Medulla oblongata (tissue), 1 donor: Measurements from ENCODE around the gene TNNC2.
"Not testable (repeated sequence)": the region's sequence is repeated elsewhere in the genome, so short reads cannot be mapped to it uniquely, and the experiment has no call there.

Experiments
- DNase-seq: peaks from one replicate; pipeline ENCODE4 v3.0.0-alpha.2; 2015; ENCODE audit errors: extremely low spot score

TNNC2 gene

DNA sequence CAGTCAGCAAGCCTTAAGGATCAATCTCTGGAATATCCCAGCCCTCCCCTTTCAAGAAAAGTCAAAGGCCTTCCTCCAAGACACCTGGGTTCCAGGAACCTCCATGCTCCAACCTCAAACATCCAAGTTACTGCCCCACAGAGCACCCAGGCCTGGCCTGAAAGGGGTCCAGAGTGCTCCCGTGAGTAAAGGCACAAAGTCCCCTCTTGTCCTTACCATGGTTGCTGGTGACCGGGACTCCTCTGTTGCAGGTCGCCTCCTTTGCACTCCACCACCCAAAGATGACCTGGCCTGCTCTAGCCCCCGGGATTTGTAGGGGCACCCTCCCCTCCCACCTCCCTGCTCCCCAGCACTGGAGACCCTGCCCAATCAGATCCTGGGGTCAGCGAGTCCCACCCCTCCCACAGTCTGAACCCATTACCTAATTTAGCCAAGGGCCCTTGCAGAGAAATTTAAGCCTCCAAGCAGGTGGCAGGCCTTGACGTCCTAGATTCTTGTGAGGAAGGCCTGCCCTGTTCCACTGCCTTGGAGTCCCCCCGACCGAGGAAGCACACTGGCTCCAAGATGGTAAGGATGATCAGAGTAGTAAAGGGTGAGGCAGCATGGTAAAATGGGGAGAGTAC lies at the start of gene TNNC2:
TNNC2 (minus strand) TSS at position 283 of the 623 bp plus-strand sequence; CDS start at position 219, 64 bp downstream.
- DNase-seq, result no peak

DNA sequence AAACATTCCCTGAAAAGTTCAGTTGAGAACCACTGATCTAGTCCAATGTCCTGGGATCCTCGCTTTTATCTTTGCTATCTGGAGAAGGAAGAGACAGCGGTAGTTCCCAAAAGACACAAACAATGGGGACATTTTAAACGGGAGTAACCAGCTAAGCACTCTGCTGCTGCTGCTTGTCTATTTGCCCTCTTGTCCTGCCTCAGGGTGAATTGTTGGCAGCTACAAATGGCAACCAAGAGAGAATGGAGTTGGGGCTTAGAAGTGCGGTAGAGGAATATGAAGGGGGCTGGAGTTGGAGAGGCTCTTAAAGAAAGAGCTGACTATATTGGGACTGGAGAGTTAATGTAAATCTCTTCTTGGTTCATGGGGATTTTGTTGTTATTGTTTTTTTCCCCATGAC lies 47.5 kb upstream of the TNNC2 start:
- no peak for DNase-seq

DNA sequence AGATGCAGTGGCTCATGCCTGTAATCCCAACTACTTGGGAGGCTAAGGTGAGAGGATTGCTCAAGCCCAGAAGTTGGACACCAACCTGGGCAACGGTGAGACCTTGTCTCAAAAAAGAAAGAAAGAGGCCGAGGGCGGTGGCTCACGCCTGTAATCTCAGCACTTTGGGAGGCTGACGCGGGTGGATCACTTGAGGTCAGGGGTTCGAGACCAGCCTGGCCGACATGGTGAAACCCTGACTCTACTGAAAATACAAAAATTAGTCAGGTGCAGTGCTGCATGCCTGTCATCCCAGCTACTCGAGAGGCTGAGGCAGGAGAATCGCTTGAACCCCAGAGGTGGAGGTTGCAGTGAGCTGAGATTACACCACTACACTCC lies 47.0 kb upstream of the TNNC2 start:
- DNase-seq, result not testable (repeated sequence)

DNA sequence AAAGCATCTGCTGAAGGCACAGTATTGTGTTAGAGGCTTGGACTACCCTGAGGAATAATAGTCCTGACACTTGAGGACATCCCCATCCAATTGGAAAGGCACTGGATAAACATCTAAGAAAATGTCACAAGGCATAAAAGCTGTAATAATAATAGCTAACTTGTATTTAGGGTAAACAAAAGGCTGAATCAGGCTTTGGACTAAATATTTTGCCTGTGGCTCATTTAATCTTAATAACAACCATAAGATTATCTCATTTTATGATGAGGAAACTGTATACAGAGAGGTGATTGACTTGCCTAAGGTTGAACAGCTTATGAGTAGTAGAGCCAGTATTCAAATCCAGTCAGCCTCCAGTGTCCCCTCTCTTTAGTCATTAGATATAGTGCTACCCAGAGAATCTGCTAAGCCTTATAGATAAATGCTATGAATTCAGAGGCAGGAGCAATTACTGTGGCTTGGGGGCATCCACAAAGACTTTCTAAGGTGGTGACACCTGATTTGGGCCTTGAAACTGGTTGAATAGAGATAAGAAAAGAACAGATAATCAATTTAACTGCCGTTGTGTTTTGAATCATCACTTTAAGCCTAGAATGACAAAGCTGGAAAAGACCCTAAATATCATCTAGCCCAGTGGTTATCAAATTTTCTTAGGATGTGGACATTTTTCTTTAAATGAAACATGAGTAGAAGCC lies 46.4 kb upstream of the TNNC2 start:
- DNase-seq, result no peak

GRCh38 chr20:45872626-45873025 lies 45.5 kb upstream of the TNNC2 start:
- no peak for DNase-seq

- no peak for DNase-seq
These were observed 40.7 kb upstream of the TNNC2 start for GRCh38 chr20:45867819-45868176.

- no peak for DNase-seq
These were observed 40.2 kb upstream of the TNNC2 start for GRCh38 chr20:45867136-45867818.

DNA sequence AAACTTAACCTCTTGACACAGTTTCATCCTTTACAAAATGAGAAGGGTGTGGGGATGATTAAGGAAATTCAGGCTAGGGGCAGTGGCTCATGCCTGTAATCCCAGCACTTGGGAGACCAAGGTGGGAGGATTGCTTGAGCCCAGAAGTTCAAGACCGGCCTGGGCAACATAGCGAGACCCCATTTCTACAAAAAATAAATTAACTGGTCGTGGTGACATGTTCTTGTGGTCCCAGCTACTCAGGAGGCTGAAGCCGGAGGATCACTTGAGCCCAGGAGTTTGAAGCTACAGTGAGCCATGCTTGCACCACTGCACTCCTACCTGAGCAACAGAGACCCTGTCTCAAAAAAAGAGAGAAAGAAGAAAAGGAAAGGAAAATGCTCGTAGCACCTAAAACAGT lies 39.3 kb upstream of the TNNC2 start:
- no peak for DNase-seq

- no peak for DNase-seq
These were observed 36.7 kb upstream of the TNNC2 start for GRCh38 chr20:45863543-45864470.

DNA sequence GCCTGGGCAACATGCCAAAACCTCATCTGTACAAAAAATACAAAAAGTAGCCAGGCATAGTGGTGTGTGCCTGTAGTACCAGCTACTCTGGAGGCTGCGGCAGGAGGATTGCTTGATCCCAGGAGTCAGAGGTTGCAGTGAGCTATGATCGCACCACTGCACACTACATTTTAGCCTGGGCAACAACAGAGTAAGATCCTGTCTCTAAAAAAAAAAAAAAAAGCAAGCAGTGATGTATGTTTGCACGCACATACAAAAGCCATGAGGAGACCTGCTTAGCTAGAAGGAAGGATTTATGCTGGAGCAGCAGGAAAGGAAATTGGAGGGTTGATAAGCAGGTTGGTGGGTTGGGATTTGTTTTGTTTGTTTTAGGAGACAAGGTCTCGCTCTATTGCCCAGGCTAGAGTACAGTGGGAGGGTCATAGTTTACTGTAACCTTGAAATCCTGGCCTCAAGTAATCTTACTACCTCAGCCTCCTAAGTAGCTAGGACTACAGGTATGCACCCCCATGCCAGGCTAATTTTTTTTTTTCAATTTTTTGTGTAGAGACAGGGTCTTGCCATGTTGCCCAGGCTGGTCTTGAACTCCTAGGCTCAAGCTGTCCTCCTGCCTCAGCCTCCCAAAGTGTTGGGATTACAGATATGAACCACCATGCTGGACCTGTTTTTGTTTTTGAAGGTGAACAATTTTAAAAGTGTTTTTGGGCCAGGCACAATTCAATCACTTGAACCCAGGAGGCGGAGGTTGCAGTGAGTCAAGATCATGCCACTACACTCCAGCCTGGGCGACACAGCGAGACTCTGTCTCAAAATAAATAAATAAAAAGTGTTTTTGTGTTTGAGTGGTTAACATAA lies 34.3 kb upstream of the TNNC2 start:
- DNase-seq, result no peak

DNA sequence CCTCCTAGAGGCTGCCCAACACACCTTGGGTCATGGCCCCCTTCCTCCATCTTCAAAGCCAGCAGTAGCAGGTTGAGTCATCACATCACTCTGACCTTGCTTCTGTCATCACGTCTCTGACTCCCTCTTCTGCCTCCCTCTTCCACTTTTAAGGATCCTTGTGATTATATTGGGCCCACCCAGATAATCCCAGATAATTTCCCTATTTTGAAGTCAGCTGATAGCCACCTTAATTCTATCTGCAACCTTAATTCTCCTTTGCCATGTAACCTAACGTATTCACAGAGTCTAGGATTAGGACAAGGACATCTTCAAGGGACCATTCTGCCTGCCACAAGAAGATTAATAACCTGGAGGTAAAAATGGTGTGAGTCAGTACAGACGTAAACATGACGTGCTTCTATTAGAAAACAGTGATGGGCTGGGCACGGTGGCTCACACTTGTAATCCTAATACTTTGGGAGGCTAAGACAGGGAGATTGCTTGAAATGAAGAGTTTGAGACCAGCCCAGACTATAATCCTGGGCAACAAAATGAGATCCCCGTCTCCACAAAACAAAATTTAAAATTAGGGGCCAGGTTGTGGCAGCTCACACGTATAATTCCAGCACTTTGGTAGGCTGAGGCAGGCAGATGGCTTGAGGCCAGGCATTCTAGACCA lies 33.6 kb upstream of the TNNC2 start:
- no peak for DNase-seq

GRCh38 chr20:45859916-45860315 lies 32.8 kb upstream of the TNNC2 start:
- DNase-seq, result no peak

DNA sequence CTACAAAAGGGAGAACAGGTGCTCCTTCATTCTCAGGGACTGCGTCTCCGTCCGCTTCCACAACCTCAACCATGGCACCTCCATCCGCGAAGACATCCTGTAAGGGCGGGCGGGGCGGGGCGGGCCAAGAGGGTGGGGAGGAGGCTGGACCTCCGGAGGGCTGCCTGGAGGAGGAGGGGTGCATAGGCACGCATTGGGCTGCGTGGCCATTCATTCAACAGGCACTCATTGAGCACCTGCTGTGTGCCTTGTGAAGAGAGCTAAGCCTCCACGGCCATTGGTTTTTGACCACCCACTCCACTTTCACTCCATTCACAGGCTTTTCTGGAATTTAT lies 30.7 kb upstream of the TNNC2 start:
- no peak for DNase-seq

DNA sequence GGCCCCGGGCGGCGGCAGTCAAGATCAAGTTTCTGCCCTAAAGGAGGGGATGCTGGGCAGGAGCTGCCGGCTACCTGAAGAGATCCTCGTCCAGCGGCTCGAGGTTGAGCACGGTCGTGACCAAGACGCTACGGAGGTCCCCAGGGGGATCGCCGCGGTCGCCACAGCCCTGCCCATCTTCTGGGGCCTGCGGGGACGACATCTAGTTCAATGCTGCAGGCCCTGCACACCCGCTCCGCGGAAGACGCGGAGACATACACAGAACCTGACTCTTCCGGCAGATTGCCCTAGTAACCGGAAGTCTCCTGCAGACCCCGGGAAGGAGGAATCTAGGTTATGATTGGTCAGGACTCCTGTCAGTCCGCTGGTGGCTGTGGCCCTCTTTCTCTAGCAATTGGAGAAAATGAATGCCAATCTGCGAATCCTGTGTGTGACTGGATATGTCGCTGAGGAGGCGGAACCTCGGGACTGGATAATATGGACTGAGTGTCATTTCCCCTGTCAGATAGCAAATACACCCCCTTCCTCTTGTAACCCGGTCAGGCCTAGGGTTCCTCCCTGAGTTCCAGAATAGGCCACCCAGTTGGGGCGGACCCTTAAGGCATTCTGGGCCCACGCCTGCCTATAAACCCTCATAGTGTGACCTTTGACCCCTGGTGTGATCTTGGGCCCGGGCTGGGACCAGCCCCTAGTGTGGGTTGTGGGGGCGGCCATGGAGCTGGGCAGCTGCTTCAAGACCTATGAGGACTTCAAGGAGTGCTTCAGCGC lies 30.2 kb upstream of the TNNC2 start, which contains the start of the genes ACOT8 and ZSWIM3:
ACOT8 (minus strand) TSS at position 279 of the 768 bp plus-strand sequence; CDS start at position 202, 77 bp downstream.
ZSWIM3 (plus strand) TSS at position 501 of the 768 bp plus-strand sequence; CDS start at position 713, 212 bp downstream.
- peak; percentile 100 for DNase-seq

- no peak for DNase-seq
These were observed 26.4 kb upstream of the TNNC2 start for GRCh38 chr20:45853484-45853883.

- no peak for DNase-seq
These were observed 25.2 kb upstream of the TNNC2 start for GRCh38 chr20:45852326-45852725.

DNA sequence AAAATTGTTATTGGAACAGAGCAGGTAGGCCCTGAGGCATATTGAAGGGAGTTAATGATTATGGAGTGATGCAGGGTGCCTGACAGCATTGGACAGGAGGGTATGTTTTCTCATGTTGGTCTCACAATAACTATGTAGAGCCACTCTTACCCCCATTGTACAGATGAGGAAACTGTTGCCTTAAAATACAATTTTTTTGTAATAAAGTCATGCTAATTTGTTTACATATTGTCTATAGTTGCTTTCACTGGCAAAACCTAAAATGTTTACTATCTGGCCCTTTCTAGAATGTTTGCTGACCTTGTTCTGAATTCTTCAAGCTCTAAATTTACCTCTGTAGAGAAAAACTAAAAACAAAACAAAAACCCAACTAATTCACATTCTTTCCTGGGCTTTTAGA lies 24.4 kb upstream of the TNNC2 start:
- no peak for DNase-seq

DNA sequence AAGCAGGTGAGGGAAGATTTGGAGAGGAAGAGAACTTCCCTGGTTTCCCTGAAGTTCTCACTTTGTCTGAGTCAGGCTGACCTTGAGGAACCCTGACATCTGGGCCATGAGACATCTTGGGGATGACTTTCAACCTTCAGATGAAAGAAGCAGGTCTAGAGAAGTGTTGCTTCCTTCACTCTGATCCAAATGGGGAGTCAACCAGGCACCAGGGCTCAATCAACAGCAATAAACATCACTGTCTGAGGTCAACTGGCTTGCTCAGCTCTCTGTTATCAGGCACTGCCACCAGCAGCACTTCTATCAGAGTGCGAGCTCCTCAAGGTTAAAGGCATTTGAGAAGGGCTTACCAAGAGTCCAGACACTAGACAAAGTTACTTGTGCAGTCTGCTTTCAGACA lies 23.8 kb upstream of the TNNC2 start:
- no peak for DNase-seq

GRCh38 chr20:45850238-45850637 lies 23.1 kb upstream of the TNNC2 start:
- DNase-seq, result no peak
